ENCODE results near the gene PLCB1.

PLCB1 gene

GRCh38 chr20:8161264-8162071, 29.4 kb downstream of the PLCB1 start:
- Mint-ChIP-seq H3K4me3 (no peak overlapping the region), H3K27ac (no peak overlapping the region), H3K4me1 (ENCODE audit: low read depth) (peaks cover 11% of the 10 kb centered on the region), H3K36me3 (ENCODE audit: low read depth) (peaks cover 3% of the 10 kb centered on the region), H3K27me3 (ENCODE audit: low read depth) (no peaks in the 10 kb centered on the region), H3K9me3 (peaks cover 17% of the 10 kb centered on the region)

GRCh38 chr20:8162610-8163009, 30.5 kb downstream of the PLCB1 start:
- Mint-ChIP-seq H3K27ac (no peak overlapping the region), H3K4me1 (ENCODE audit: low read depth) (peaks cover 7% of the 10 kb centered on the region)

GRCh38 chr20:8163543-8163942, 31.5 kb downstream of the PLCB1 start:
- Mint-ChIP-seq H3K27me3 (ENCODE audit: low read depth) (no peaks in the 10 kb centered on the region), H3K4me1 (ENCODE audit: low read depth) (peaks cover 7% of the 10 kb centered on the region), H3K4me3 (no peak overlapping the region), H3K9me3 (peaks cover 9% of the 10 kb centered on the region), H3K27ac (no peak overlapping the region), H3K36me3 (ENCODE audit: low read depth) (peaks cover 3% of the 10 kb centered on the region)

More at GRCh38 chr20:8162610-8163009, 30.5 kb downstream of the PLCB1 start:
- Mint-ChIP-seq H3K9me3 (peaks cover 17% of the 10 kb centered on the region), H3K27me3 (ENCODE audit: low read depth) (no peaks in the 10 kb centered on the region), H3K36me3 (ENCODE audit: low read depth) (peaks cover 3% of the 10 kb centered on the region), H3K4me3 (no peak overlapping the region)

GRCh38 chr20:8166730-8167129, 34.7 kb downstream of the PLCB1 start:
- Mint-ChIP-seq H3K9me3 (no peaks in the 10 kb centered on the region), H3K36me3 (ENCODE audit: low read depth) (no peaks in the 10 kb centered on the region), H3K4me3 (no peak overlapping the region), H3K27ac (no peak overlapping the region), H3K27me3 (ENCODE audit: low read depth) (no peaks in the 10 kb centered on the region), H3K4me1 (ENCODE audit: low read depth) (peaks cover under 1% of the 10 kb centered on the region)

- H3K36me3 Mint-ChIP-seq (ENCODE audit: low read depth): no peaks in the 10 kb centered on the region
- no peak overlapping the region for H3K27ac Mint-ChIP-seq
- H3K4me3 Mint-ChIP-seq: no peak overlapping the region
- no peaks in the 10 kb centered on the region for H3K27me3 Mint-ChIP-seq (ENCODE audit: low read depth)
- H3K4me1 Mint-ChIP-seq (ENCODE audit: low read depth): no peaks in the 10 kb centered on the region
- no peaks in the 10 kb centered on the region for H3K9me3 Mint-ChIP-seq
Measured at GRCh38 chr20:8168785-8169288, 36.8 kb downstream of the PLCB1 start.

GRCh38 chr20:8170921-8171320, 38.9 kb downstream of the PLCB1 start:
- Mint-ChIP-seq H3K9me3 (no peaks in the 10 kb centered on the region), H3K4me3 (no peak overlapping the region)

GRCh38 chr20:8172191-8172590, 40.1 kb downstream of the PLCB1 start:
- Mint-ChIP-seq H3K36me3 (ENCODE audit: low read depth) (no peaks in the 10 kb centered on the region), H3K4me3 (no peak overlapping the region), H3K27ac (no peak overlapping the region), H3K27me3 (ENCODE audit: low read depth) (no peaks in the 10 kb centered on the region), H3K9me3 (no peaks in the 10 kb centered on the region), H3K4me1 (ENCODE audit: low read depth) (no peaks in the 10 kb centered on the region)

More at GRCh38 chr20:8170921-8171320, 38.9 kb downstream of the PLCB1 start:
- Mint-ChIP-seq H3K36me3 (ENCODE audit: low read depth) (no peaks in the 10 kb centered on the region), H3K4me1 (ENCODE audit: low read depth) (no peaks in the 10 kb centered on the region), H3K27ac (no peak overlapping the region), H3K27me3 (ENCODE audit: low read depth) (no peaks in the 10 kb centered on the region)

GRCh38 chr20:8175741-8176675, 43.9 kb downstream of the PLCB1 start:
- Mint-ChIP-seq H3K9me3 (no peaks in the 10 kb centered on the region), H3K36me3 (ENCODE audit: low read depth) (no peaks in the 10 kb centered on the region), H3K27ac (no peak overlapping the region), H3K4me3 (no peak overlapping the region), H3K4me1 (ENCODE audit: low read depth) (no peaks in the 10 kb centered on the region), H3K27me3 (ENCODE audit: low read depth) (no peaks in the 10 kb centered on the region)

GRCh38 chr20:8183526-8183925, 51.5 kb downstream of the PLCB1 start:
- H3K27me3 Mint-ChIP-seq (ENCODE audit: low read depth): peaks cover 5% of the 10 kb centered on the region
- no peaks in the 10 kb centered on the region for H3K36me3 Mint-ChIP-seq (ENCODE audit: low read depth)
- H3K9me3 Mint-ChIP-seq: no peaks in the 10 kb centered on the region
- H3K4me1 Mint-ChIP-seq (ENCODE audit: low read depth): no peaks in the 10 kb centered on the region
- H3K4me3 Mint-ChIP-seq: no peak overlapping the region
- H3K27ac Mint-ChIP-seq: no peak overlapping the region

GRCh38 chr20:8187740-8188139, 55.7 kb downstream of the PLCB1 start:
- Mint-ChIP-seq H3K36me3 (ENCODE audit: low read depth) (no peaks in the 10 kb centered on the region), H3K27ac (no peak overlapping the region), H3K4me1 (ENCODE audit: low read depth) (no peaks in the 10 kb centered on the region), H3K27me3 (ENCODE audit: low read depth) (peaks cover 5% of the 10 kb centered on the region), H3K9me3 (no peaks in the 10 kb centered on the region), H3K4me3 (no peak overlapping the region)

- Mint-ChIP-seq H3K27ac (no peak overlapping the region), H3K27me3 (ENCODE audit: low read depth) (peaks cover 1% of the 10 kb centered on the region), H3K9me3 (peaks cover 5% of the 10 kb centered on the region), H3K4me1 (ENCODE audit: low read depth) (no peaks in the 10 kb centered on the region), H3K4me3 (no peak overlapping the region), H3K36me3 (ENCODE audit: low read depth) (peaks cover 1% of the 10 kb centered on the region)
Measured at GRCh38 chr20:8190043-8190880, 58.2 kb downstream of the PLCB1 start.

GRCh38 chr20:8194721-8195120, 62.7 kb downstream of the PLCB1 start:
- Mint-ChIP-seq H3K4me3 (no peak overlapping the region), H3K27me3 (ENCODE audit: low read depth) (no peaks in the 10 kb centered on the region), H3K27ac (no peak overlapping the region), H3K9me3 (peaks cover 5% of the 10 kb centered on the region), H3K4me1 (ENCODE audit: low read depth) (no peaks in the 10 kb centered on the region), H3K36me3 (ENCODE audit: low read depth) (peaks cover 1% of the 10 kb centered on the region)

GRCh38 chr20:8196096-8196495, 64.0 kb downstream of the PLCB1 start:
- Mint-ChIP-seq H3K36me3 (ENCODE audit: low read depth) (peaks cover 1% of the 10 kb centered on the region), H3K9me3 (peaks cover 5% of the 10 kb centered on the region), H3K27ac (no peak overlapping the region), H3K4me1 (ENCODE audit: low read depth) (no peaks in the 10 kb centered on the region), H3K27me3 (ENCODE audit: low read depth) (no peaks in the 10 kb centered on the region), H3K4me3 (no peak overlapping the region)

- no peak overlapping the region for H3K27ac Mint-ChIP-seq
- no peak overlapping the region for H3K4me3 Mint-ChIP-seq
- H3K36me3 Mint-ChIP-seq (ENCODE audit: low read depth): no peaks in the 10 kb centered on the region
- H3K9me3 Mint-ChIP-seq: no peaks in the 10 kb centered on the region
- H3K27me3 Mint-ChIP-seq (ENCODE audit: low read depth): no peaks in the 10 kb centered on the region
- no peaks in the 10 kb centered on the region for H3K4me1 Mint-ChIP-seq (ENCODE audit: low read depth)
Measured at GRCh38 chr20:8200220-8200619, 68.2 kb downstream of the PLCB1 start.
